Right lobe of liver (tissue), 4 donors: ENCODE measurements around the gene RPL11.

ENCODE experiments used
- CTCF ChIP-seq, 4 donors: fragments of 200-600 bp in 3 of 4; fragments of 450-650 bp in 1 of 4; IDR thresholded peaks; one replicate each; pipeline versions ENCODE4 v1.5.1 to v1.8.0; 2016 to 2022; ENCODE audit warnings: antibody characterized with exemption in 4 of 4, mild to moderate bottlenecking in 2 of 4
- POLR2A ChIP-seq: fragments of 450-650 bp; IDR thresholded peaks from one replicate; pipeline ENCODE4 v1.6.1; 2017; ENCODE audit warnings: antibody characterized with exemption, mild to moderate bottlenecking
- donor health status: DM: no; HTN: no; CAD: no.
- donor health status: DM: no; HTN: no; CAD: no.
- donor health status: DM: no; HTN: yes; CAD: no.

DNA sequence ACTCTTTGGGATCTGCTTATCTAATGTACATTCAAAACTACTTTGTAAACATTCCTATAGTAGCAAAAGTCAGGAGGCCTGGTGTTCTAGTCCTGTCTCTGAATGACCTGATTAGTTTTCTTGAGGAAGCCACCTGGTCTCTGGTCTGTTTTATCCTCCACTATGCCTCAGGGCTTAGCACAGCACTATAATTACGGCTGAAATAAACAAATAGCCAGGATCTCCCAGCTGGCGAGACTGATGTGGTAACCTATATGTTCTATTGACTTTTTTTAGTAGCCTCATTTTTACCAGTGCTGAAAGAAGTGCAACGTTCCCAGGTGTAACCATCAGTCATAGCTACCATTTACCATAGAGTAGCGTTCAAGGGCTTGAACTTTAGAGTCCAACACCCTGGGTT lies 24.2 kb upstream of the RPL11 start:
- TF ChIP-seq CTCF (IDR thresholded peaks at IDR 0.05) = no peak
- no peak for TF ChIP-seq POLR2A
